Stomach (tissue), 9 donors: Measurements from ENCODE around the gene EGFR. TPM values are rescaled to one million over a fixed set of nuclear protein-coding genes. Genes with fewer than 3 reads are reported as not detected.

Experiments used
- DNase-seq, 2 donors: peaks; one replicate each; pipeline versions ENCODE4 v3.0.0 to v3.0.0-alpha.2; 2013 to 2019
- H3K27ac ChIP-seq, 5 donors: fragments of 200-600 bp in 4 of 5; sonication (generic) in 4 of 5; one replicate each; pipeline ENCODE4 v1.5.1; 2013 to 2019; ENCODE audit warnings: mild to moderate bottlenecking in 1 of 5, moderate library complexity in 1 of 5
- H3K27me3 ChIP-seq, 3 donors: fragments of 200-600 bp; sonication (generic); one replicate each; pipeline ENCODE4 v1.5.1; 2017 to 2019; ENCODE audit warnings: mixed run types in 1 of 3
- H3K36me3 ChIP-seq, 4 donors: fragments of 200-600 bp; sonication (generic); 1 replicate in 3 of 4; 2 replicates in 1 of 4; pipeline ENCODE4 v1.5.1; 2016 to 2019
- H3K4me1 ChIP-seq, 4 donors: fragments of 200-600 bp; sonication (generic); one replicate each; pipeline ENCODE4 v1.5.1; 2016 to 2019
- H3K4me3 ChIP-seq, 4 donors: fragments of 200-600 bp; sonication (generic) in 3 of 4; one replicate each; pipeline ENCODE4 v1.5.1; 2016 to 2019; ENCODE audit warnings: mild to moderate bottlenecking in 1 of 4
- H3K9me3 ChIP-seq, 4 donors: fragments of 200-600 bp; sonication (generic); one replicate each; pipeline ENCODE4 v1.5.1; 2016 to 2019
- EP300 ChIP-seq: sonication (generic); formaldehyde crosslinking; IDR thresholded peaks from one replicate; pipeline ENCODE4 v1.6.1; 2017; ENCODE audit warnings: antibody characterized with exemption
- POLR2A ChIP-seq, 4 donors: fragments of 450-650 bp; IDR thresholded peaks; one replicate each; pipeline ENCODE4 v1.6.1; 2016; ENCODE audit warnings: antibody characterized with exemption in 4 of 4, control low read depth in 2 of 4, mild to moderate bottlenecking in 1 of 4, moderate library complexity in 1 of 4
- POLR2AphosphoS5 ChIP-seq, 3 donors: sonication (generic); formaldehyde crosslinking; IDR thresholded peaks; one replicate each; pipeline ENCODE4 v1.6.1; 2016; ENCODE audit warnings: antibody characterized with exemption in 3 of 3
- WGBS, 5 donors: extraction: QIAGEN DNeasy Blood & Tissue Kit in 3 of 5; methylation state at CpG; one replicate each; pipeline versions ENCODE4 v1.1.5 to v1.1.7; 2013 to 2018; 5-methylcytosine and 5-hydroxymethylcytosine counted together
- intact Hi-C: fragments of 100-400 bp; cut with DNase I; formaldehyde crosslinking; loops from one replicate; pipeline ENCODE4 v1.15.1; 2023; ENCODE audit warnings: low total_unique reads
- polyA plus RNA-seq, 3 donors: library from polyadenylated mRNA; stranded (reverse); fragments of 200-250 nt; gene quantifications; one replicate each; pipeline ENCODE4 v1.2.3, GENCODE V29; 2013
- total RNA-seq, 5 donors: library from RNA; depleted of rRNA; stranded (reverse); fragments of >200 nt; gene quantifications; one replicate each; pipeline versions ENCODE4 v1.1.0 to v1.2.3, GENCODE V29; 2014 to 2016
- TF ChIP-seq, protein P1 (sequence below), 7 experiments: fragments of 450-650 bp in 4 of 7; fragments of 200-600 bp in 3 of 7; sonication (generic) in 3 of 7; IDR thresholded peaks; one replicate each; pipeline ENCODE4 v1.5.1; 2016 to 2019; ENCODE audit warnings: antibody characterized with exemption in 7 of 7, control low read depth in 2 of 7, mild to moderate bottlenecking in 1 of 7
- donor health status: healthy with polysubstance abuse.
- donor health status: Bipolar disorder and iron deficiency.
- donor health status: healthy.

The EGFR gene
- total and polyA plus RNA-seq, 8 donors: 3.4 to 43.4 (median 32.6) TPM

GRCh38 chr7:55030314-55030713 is 11.5 kb downstream of the EGFR start:
- TF ChIP-seq, protein P1, sequence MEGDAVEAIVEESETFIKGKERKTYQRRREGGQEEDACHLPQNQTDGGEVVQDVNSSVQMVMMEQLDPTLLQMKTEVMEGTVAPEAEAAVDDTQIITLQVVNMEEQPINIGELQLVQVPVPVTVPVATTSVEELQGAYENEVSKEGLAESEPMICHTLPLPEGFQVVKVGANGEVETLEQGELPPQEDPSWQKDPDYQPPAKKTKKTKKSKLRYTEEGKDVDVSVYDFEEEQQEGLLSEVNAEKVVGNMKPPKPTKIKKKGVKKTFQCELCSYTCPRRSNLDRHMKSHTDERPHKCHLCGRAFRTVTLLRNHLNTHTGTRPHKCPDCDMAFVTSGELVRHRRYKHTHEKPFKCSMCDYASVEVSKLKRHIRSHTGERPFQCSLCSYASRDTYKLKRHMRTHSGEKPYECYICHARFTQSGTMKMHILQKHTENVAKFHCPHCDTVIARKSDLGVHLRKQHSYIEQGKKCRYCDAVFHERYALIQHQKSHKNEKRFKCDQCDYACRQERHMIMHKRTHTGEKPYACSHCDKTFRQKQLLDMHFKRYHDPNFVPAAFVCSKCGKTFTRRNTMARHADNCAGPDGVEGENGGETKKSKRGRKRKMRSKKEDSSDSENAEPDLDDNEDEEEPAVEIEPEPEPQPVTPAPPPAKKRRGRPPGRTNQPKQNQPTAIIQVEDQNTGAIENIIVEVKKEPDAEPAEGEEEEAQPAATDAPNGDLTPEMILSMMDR (IDR thresholded peaks at IDR 0.05): no peak
- no peak for TF ChIP-seq POLR2AphosphoS5 (IDR thresholded peaks at IDR 0.05)
- TF ChIP-seq POLR2A (IDR thresholded peaks at IDR 0.05): no peak
- TF ChIP-seq EP300: no peak
- no peak for DNase-seq
- Histone ChIP-seq H3K27me3 (no peaks in the 10 kb centered on the region), H3K36me3 (no peaks in the 10 kb centered on the region), H3K9me3 (no peaks in the 10 kb centered on the region), H3K27ac (peak overlapping the region in 3 of 5 donors; percentile 28 to 65 (median 65)), H3K4me1 (peaks cover 6 to 92% (median 40%) of the 10 kb centered on the region in 4 donors), H3K4me3 (no peak overlapping the region)
- intact Hi-C loops: no loop called here
- WGBS, 5 donors: 1 to 8% (median 3%) methylated on average over 1 of the region's 1 CpG

DNA sequence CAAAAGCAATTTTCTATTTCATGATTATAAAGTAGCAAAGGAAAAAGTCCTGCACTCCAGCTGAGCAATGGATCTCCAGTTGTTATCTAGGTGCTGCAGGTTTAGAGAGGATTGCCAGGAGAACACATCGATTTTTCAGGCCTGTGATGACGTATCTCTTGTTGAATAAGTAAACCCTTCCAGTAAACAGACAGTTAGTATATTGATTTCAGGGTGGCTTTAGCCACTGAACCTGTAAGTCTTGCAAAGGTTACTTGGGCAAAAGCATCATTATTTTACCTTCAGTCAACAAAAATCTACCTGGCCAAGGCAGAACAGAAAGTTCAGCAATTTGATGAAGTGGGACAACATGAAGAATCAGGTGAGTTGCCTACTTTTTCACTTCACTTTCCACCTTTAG is 12.3 kb downstream of the EGFR start:
- Histone ChIP-seq H3K36me3 (no peaks in the 10 kb centered on the region), H3K4me3 (no peak overlapping the region), H3K4me1 (peaks cover 6 to 86% (median 36%) of the 10 kb centered on the region in 4 donors), H3K9me3 (no peaks in the 10 kb centered on the region), H3K27me3 (no peaks in the 10 kb centered on the region), H3K27ac (peak overlapping the region in 2 of 5 donors; percentile 65)
- TF ChIP-seq EP300 (no peak), POLR2A (IDR thresholded peaks at IDR 0.05) (no peak), POLR2AphosphoS5 (IDR thresholded peaks at IDR 0.05) (no peak)
- TF ChIP-seq, protein P1 (IDR thresholded peaks at IDR 0.05): no peak
- DNase-seq: no peak
- intact Hi-C loops: no loop called here
- WGBS, 5 donors: 51 to 67% (median 58%) methylated on average over 2 of the region's 2 CpGs

GRCh38 chr7:55032069-55032699 is 13.4 kb downstream of the EGFR start:
- Histone ChIP-seq H3K4me1 (peaks cover 1 to 77% (median 28%) of the 10 kb centered on the region in 4 donors), H3K4me3 (no peak overlapping the region), H3K27me3 (no peaks in the 10 kb centered on the region), H3K36me3 (no peaks in the 10 kb centered on the region), H3K27ac (peak overlapping the region in 2 of 5 donors; percentile 0 to 1), H3K9me3 (no peaks in the 10 kb centered on the region)
- WGBS, 5 donors: 90 to 94% (median 93%) methylated on average over 9 of the region's 9 CpGs
- DNase-seq: no peak
- intact Hi-C loops: no loop called here
- no peak for TF ChIP-seq POLR2AphosphoS5 (IDR thresholded peaks at IDR 0.05)
- TF ChIP-seq POLR2A (IDR thresholded peaks at IDR 0.05): no peak
- TF ChIP-seq EP300: no peak
- TF ChIP-seq, protein P1 (IDR thresholded peaks at IDR 0.05): no peak

DNA sequence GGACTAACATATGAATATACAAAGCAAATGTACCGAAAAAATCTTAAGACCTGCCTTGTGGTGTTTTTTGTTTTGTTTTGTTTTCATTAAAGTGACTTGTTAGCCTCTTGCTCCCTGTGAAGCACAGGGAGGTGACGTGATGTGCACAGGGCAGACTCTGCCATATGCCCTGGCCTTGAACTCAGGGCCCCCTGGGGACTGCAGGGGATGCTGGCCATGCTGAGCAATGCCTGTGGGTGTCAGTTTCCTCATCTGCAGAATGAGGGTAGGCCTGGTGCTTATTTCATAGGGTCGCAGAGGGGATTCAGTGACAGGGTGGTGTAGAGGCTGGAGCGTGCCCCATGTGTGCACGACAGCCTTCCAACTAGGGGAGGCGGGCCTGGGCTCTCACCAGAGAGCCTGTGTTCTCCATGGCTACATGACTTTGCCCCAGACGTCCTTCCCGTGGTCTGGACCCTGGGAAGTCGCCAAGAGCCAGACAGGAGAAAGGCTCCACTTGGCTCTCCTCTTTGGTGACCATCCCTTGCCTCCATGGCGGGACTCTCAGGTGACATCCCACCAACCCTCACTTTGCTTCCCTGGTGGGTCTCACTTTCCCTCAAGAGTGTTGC is 14.5 kb downstream of the EGFR start:
- DNase-seq: no peak
- no peak for TF ChIP-seq POLR2AphosphoS5 (IDR thresholded peaks at IDR 0.05)
- TF ChIP-seq EP300: no peak
- TF ChIP-seq, protein P1 (IDR thresholded peaks at IDR 0.05): no peak
- no peak for TF ChIP-seq POLR2A (IDR thresholded peaks at IDR 0.05)
- H3K27ac ChIP-seq: peak overlapping the region in 1 of 5 donors; percentile 0
- H3K4me1 ChIP-seq: peaks cover 0 to 67% (median 22%) of the 10 kb centered on the region in 4 donors
- no peaks in the 10 kb centered on the region for H3K27me3 ChIP-seq
- no peak overlapping the region for H3K4me3 ChIP-seq
- WGBS, 5 donors: 81 to 91% (median 86%) methylated on average over 10 of the region's 10 CpGs
- no peaks in the 10 kb centered on the region for H3K36me3 ChIP-seq
- intact Hi-C loops: no loop called here
- H3K9me3 ChIP-seq: no peaks in the 10 kb centered on the region
